ENCODE results near the gene FES. TPM values are rescaled to one million over a fixed set of nuclear protein-coding genes. Genes with fewer than 3 reads are reported as not detected.

Gene FES
- total and polyA plus RNA-seq, 2 of the 13 experiments (the other 11 are each of a cell fraction or from before 2014, with no cell fraction given), result 4.0 to 9.5 TPM

- TF ChIP-seq ZNF281 (CRISPR knock-in tag; IDR thresholded peaks at IDR 0.05; ENCODE audit: borderline replicate concordance) (peak; percentile 45; the same call in 1 of the 2 replicates), ZNF777 (CRISPR knock-in tag; IDR thresholded peaks at IDR 0.05) (no peak), DZIP1 (CRISPR knock-in tag; IDR thresholded peaks at IDR 0.05) (no peak), ZNF235 (CRISPR knock-in tag; IDR thresholded peaks at IDR 0.05; ENCODE audit: borderline replicate concordance) (0 out of 2 replicates have a peak, but pooled peaks have one; percentile 56), FOXA3 (CRISPR knock-in tag; IDR thresholded peaks at IDR 0.05) (0 out of 2 replicates have a peak, but pooled peaks have one; percentile 11), NR2C2 (CRISPR knock-in tag; IDR thresholded peaks at IDR 0.05; ENCODE audit: borderline replicate concordance) (no peak), ZNF274 (CRISPR knock-in tag; IDR thresholded peaks at IDR 0.05) (peak; percentile 73; the same call in 1 of the 2 replicates), SAFB2 (CRISPR knock-in tag; IDR thresholded peaks at IDR 0.05; ENCODE audit: borderline replicate concordance, low read depth) (no peak), ZFP91 (CRISPR knock-in tag; IDR thresholded peaks at IDR 0.05; ENCODE audit: borderline replicate concordance) (peak; percentile 78), TMF1 (CRISPR knock-in tag; IDR thresholded peaks at IDR 0.05; ENCODE audit: low read depth) (no peak), ARID3A (IDR thresholded peaks at IDR 0.05; ENCODE audit: low read depth, low read length) (no peak), ZBED4 (CRISPR knock-in tag; IDR thresholded peaks at IDR 0.05; ENCODE audit: borderline replicate concordance) (no peak), HIVEP1 (CRISPR knock-in tag; IDR thresholded peaks at IDR 0.05) (0 out of 2 replicates have a peak, but pooled peaks have one; percentile 32)
Measured at GRCh38 chr15:90893175-90894090, 9.1 kb downstream of the FES start (continued).

Measured in HepG2 (cell line).